OCI-LY3 (cell line): Measurements from ENCODE around the gene PPP4R3B.

Experiments
- EZH2phosphoT487 ChIP-seq: fragments of 200-600 bp; shearing (Covaris generic); IDR thresholded peaks from 2 replicates; pipeline ENCODE4 v1.6.1; 2018; ENCODE audit warnings: antibody characterized with exemption, mixed run types, low read depth
- TF ChIP-seq, protein P1 (sequence below): fragments of 200-600, 300-600 bp; sonication (generic); IDR thresholded peaks from 2 replicates; pipeline ENCODE4 v1.5.1; 2014; ENCODE audit warnings: antibody characterized with exemption, low read length, low read depth

DNA sequence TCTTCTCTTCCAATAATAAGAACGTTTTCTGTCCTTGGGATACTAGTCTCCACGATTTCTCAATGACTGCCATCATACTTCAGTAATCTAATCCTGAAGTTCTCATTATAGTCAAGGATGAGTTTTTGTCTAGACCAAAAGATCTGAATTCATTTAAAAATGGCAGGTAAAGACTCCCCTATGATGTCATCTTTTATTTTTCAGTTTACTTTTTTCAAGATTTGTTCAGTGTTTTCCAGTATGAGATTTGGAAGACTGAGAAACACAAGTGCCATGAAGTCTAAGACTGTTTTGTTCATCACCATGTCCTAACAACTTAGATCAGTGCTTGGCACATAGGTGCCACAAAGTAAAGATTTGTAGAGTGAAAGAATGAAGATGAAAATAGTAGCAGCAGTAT is 35.8 kb upstream of the PPP4R3B start:
- TF ChIP-seq, protein P1, sequence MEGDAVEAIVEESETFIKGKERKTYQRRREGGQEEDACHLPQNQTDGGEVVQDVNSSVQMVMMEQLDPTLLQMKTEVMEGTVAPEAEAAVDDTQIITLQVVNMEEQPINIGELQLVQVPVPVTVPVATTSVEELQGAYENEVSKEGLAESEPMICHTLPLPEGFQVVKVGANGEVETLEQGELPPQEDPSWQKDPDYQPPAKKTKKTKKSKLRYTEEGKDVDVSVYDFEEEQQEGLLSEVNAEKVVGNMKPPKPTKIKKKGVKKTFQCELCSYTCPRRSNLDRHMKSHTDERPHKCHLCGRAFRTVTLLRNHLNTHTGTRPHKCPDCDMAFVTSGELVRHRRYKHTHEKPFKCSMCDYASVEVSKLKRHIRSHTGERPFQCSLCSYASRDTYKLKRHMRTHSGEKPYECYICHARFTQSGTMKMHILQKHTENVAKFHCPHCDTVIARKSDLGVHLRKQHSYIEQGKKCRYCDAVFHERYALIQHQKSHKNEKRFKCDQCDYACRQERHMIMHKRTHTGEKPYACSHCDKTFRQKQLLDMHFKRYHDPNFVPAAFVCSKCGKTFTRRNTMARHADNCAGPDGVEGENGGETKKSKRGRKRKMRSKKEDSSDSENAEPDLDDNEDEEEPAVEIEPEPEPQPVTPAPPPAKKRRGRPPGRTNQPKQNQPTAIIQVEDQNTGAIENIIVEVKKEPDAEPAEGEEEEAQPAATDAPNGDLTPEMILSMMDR: no peak
- TF ChIP-seq EZH2phosphoT487: no peak
